GM12874 (cell line): ENCODE results near the gene MARS1.

Experiments used
- CTCF ChIP-seq: IDR thresholded peaks from 2 replicates; pipeline ENCODE4 v1.5.1; 2011; ENCODE audit warnings: low read depth, mild to moderate bottlenecking, control low read depth, low read length, moderate library complexity; ENCODE audit not compliant: insufficient read depth

MARS1 gene

GRCh38 chr12:57554453-57554852 is 66.6 kb downstream of the MARS1 start:
- no peak for TF ChIP-seq CTCF

DNA sequence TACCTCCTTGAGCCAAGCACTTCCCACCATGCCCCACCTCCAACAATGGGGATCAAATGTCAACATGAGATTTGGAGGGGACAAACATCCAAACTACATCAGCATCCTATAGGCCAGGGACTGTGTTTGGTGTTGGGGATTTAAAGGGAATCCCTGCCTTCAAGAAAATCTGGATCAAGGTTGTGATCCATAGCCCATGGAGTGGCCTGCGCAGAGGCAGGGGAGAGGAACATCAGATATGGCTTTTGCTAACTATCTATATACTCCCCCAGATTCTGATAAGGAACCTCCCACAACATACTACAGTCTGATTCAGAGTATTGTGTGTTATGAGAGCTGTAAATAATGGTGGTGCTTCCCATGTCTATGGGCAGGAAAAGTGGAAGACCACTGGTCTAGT is 67.0 kb downstream of the MARS1 start:
- TF ChIP-seq CTCF, result no peak

DNA sequence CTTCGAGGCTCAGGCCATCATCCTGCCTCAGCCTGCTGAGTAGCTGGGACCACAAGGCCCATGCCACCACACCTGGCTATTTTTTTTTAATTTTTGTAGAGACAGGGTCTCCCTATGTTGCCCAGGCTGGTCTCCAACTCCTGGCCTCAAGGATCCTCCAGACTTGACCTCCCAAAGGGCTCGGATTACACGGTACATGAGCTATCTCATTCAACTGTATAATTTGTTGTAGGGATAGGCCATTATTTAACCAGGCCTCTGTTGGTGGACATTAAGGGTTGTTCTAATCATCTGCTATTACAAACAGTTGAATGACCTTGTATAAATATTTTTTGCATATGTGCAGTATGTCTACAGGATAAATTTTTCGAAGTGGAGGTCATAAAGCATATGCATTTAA is 71.0 kb downstream of the MARS1 start:
- TF ChIP-seq CTCF, result no peak

- no peak for TF ChIP-seq CTCF
Measured at GRCh38 chr12:57560516-57560915, 72.6 kb downstream of the MARS1 start.

GRCh38 chr12:57563358-57563757 is 75.5 kb downstream of the MARS1 start:
- no peak for TF ChIP-seq CTCF

- TF ChIP-seq CTCF, result no peak
Measured at GRCh38 chr12:57564178-57564740, 76.4 kb downstream of the MARS1 start.
